Testis (tissue), 3 donors: ENCODE data around the gene RNF40. TPM values are rescaled to one million over a fixed set of nuclear protein-coding genes. Genes with fewer than 3 reads are reported as not detected.
A peak's percentile ranks its signal among the peaks of the same experiment; 100 is the strongest.

Experiments
- DNase-seq: peaks from one replicate; pipeline ENCODE4 v3.0.0-alpha.2; 2019
- H3K27ac ChIP-seq, 2 donors: fragments of 200-600 bp; sonication (generic); one replicate each; pipeline ENCODE4 v1.5.1; 2019
- H3K27me3 ChIP-seq: fragments of 200-600 bp; sonication (generic); one replicate; pipeline ENCODE4 v1.5.1; 2019
- H3K36me3 ChIP-seq: fragments of 200-600 bp; sonication (generic); one replicate; pipeline ENCODE4 v1.5.1; 2017; ENCODE audit warnings: low read depth; ENCODE audit errors: missing control alignments
- H3K4me1 ChIP-seq: fragments of 200-600 bp; sonication (generic); one replicate; pipeline ENCODE4 v1.5.1; 2019
- H3K4me3 ChIP-seq, 2 donors: fragments of 200-600 bp; sonication (generic); one replicate each; pipeline ENCODE4 v1.5.1; 2017 to 2019
- H3K9me3 ChIP-seq: fragments of 200-600 bp; sonication (generic); one replicate; pipeline ENCODE4 v1.5.1; 2017
- POLR2A ChIP-seq: fragments of 450-650 bp; IDR thresholded peaks from one replicate; pipeline ENCODE4 v1.6.1; 2017; ENCODE audit warnings: antibody characterized with exemption, mild to moderate bottlenecking, moderate library complexity
- WGBS, 2 donors: methylation state at CpG; one replicate each; pipeline ENCODE4 v1.1.5; 2018; 5-methylcytosine and 5-hydroxymethylcytosine counted together
- intact Hi-C: fragments of 100-400 bp; cut with DNase I; formaldehyde crosslinking; loops from one replicate; pipeline ENCODE4 v1.15.1; 2023; ENCODE audit warnings: low total_unique reads
- polyA plus RNA-seq: library from polyadenylated mRNA; stranded (reverse); fragments of 350-450 nt; fragmentation: Illumina TruSeq; extraction: RNeasy Lipid Tissue Mini Kit (QIAGEN cat#74804); gene quantifications from one replicate; pipeline ENCODE4 v1.2.3, GENCODE V29; 2014; ENCODE audit warnings: low read depth, low replicate concordance; ENCODE audit not compliant: insufficient read depth
- total RNA-seq, 2 donors: library from RNA; depleted of rRNA; stranded (reverse); fragments of >200 nt; gene quantifications; one replicate each; pipeline ENCODE4 v1.2.3, GENCODE V29; 2016
- TF ChIP-seq, protein P1 (sequence below), 3 experiments: fragments of 450-650 bp in 2 of 3; fragments of 200-600 bp in 1 of 3; sonication (generic) in 1 of 3; IDR thresholded peaks; one replicate each; pipeline ENCODE4 v1.5.1; 2016 to 2019; ENCODE audit warnings: antibody characterized with exemption in 3 of 3, mild to moderate bottlenecking in 2 of 3, moderate library complexity in 1 of 3

Gene RNF40
- total and polyA plus RNA-seq, 3 donors from 2014 or later, result 143 to 219 (median 162) TPM

DNA sequence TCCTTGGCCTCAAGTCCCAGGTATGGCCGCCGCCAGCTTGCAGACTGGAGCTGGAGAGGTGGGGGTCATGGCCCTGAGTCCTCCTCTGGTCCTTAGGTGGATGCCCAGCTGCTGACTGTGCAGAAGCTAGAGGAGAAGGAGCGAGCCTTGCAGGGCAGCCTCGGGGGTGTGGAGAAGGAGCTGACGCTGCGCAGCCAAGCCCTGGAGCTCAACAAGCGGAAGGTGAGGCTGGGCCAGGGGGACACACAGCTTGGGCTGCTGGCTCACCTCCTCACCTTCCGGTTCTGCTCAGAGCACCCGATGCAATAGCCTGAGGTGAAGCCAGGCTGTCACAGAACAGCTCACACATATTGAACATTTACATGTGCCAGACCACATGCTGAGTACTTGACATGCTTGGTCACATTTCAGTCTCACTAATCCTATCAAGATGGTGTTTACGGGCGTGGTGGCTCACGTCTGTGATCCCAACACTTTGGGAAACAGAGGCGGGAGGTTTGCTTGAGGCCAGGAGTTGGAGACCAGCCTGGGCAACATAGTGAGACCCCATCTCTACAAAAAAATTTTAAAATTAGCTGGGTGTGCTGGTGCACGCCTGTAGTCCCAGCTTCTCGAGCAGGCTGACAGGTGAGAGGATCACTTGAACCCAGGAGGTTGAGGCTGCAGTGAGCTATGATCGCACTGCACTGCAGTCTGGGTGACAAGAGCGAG lies 7.4 kb downstream of the RNF40 start:
- H3K9me3 ChIP-seq, result no peaks in the 10 kb centered on the region
- no peak overlapping the region for H3K27ac ChIP-seq
- TF ChIP-seq, protein P1, sequence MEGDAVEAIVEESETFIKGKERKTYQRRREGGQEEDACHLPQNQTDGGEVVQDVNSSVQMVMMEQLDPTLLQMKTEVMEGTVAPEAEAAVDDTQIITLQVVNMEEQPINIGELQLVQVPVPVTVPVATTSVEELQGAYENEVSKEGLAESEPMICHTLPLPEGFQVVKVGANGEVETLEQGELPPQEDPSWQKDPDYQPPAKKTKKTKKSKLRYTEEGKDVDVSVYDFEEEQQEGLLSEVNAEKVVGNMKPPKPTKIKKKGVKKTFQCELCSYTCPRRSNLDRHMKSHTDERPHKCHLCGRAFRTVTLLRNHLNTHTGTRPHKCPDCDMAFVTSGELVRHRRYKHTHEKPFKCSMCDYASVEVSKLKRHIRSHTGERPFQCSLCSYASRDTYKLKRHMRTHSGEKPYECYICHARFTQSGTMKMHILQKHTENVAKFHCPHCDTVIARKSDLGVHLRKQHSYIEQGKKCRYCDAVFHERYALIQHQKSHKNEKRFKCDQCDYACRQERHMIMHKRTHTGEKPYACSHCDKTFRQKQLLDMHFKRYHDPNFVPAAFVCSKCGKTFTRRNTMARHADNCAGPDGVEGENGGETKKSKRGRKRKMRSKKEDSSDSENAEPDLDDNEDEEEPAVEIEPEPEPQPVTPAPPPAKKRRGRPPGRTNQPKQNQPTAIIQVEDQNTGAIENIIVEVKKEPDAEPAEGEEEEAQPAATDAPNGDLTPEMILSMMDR (IDR thresholded peaks at IDR 0.05), result no peak
- no peak for TF ChIP-seq POLR2A
- no peak overlapping the region for H3K4me3 ChIP-seq
- no peaks in the 10 kb centered on the region for H3K36me3 ChIP-seq
- peaks cover 1% of the 10 kb centered on the region for H3K4me1 ChIP-seq
- DNase-seq, result no peak
- WGBS, 2 donors, result 89 to 95% methylated on average over 17 of the region's 17 CpGs
- intact Hi-C loops, result no loop called here
- H3K27me3 ChIP-seq, result no peaks in the 10 kb centered on the region

DNA sequence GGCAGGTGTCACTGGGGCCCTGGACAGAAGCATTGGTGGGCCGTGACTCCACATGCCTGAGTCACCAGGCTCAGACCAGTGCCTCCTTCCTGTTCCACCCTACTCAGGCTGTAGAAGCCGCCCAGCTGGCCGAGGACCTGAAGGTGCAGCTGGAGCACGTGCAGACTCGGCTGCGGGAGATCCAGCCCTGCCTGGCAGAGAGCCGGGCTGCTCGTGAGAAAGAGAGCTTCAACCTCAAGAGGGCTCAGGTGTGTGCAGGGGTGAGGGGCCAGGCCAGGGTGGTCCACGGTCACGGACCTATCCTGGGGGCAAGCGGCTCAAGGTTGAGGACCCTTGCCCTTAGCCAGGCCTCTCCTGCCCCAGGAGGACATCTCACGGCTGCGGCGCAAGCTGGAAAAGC lies 9.6 kb downstream of the RNF40 start:
- H3K4me1 ChIP-seq, result peaks cover 12% of the 10 kb centered on the region
- intact Hi-C loops, result no loop called here
- H3K9me3 ChIP-seq, result no peaks in the 10 kb centered on the region
- WGBS, 2 donors, result 83 to 90% methylated on average over 14 of the region's 14 CpGs
- no peak overlapping the region for H3K27ac ChIP-seq
- no peak for DNase-seq
- H3K36me3 ChIP-seq, result no peaks in the 10 kb centered on the region
- no peaks in the 10 kb centered on the region for H3K27me3 ChIP-seq
- TF ChIP-seq, protein P1 (IDR thresholded peaks at IDR 0.05), result no peak
- TF ChIP-seq POLR2A, result no peak
- H3K4me3 ChIP-seq, result no peak overlapping the region

DNA sequence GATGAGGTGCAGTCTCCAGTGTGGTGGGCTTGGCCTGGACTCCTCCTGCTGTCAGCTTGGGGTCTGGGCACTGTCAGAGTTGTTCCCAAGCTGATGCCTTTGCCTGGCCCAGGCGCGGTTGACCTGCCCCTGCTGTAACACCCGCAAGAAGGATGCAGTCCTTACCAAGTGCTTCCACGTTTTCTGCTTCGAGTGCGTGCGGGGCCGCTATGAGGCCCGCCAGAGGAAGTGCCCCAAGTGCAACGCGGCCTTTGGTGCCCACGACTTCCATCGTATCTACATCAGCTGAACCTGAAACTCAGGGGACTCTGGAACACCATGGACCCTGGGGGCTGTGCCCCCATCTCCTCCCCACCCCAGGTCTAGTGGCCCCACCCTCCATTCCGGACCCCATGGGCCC lies 11.7 kb downstream of the RNF40 start:
- H3K36me3 ChIP-seq, result no peaks in the 10 kb centered on the region
- H3K4me3 ChIP-seq, result no peak overlapping the region
- intact Hi-C loops, result no loop called here
- DNase-seq, result no peak
- H3K4me1 ChIP-seq, result peaks cover 13% of the 10 kb centered on the region
- TF ChIP-seq POLR2A, result no peak
- 80 to 86% methylated on average over 12 to 14 of the region's 14 CpGs for WGBS, 2 donors
- no peak overlapping the region for H3K27ac ChIP-seq
- no peaks in the 10 kb centered on the region for H3K27me3 ChIP-seq
- no peaks in the 10 kb centered on the region for H3K9me3 ChIP-seq

DNA sequence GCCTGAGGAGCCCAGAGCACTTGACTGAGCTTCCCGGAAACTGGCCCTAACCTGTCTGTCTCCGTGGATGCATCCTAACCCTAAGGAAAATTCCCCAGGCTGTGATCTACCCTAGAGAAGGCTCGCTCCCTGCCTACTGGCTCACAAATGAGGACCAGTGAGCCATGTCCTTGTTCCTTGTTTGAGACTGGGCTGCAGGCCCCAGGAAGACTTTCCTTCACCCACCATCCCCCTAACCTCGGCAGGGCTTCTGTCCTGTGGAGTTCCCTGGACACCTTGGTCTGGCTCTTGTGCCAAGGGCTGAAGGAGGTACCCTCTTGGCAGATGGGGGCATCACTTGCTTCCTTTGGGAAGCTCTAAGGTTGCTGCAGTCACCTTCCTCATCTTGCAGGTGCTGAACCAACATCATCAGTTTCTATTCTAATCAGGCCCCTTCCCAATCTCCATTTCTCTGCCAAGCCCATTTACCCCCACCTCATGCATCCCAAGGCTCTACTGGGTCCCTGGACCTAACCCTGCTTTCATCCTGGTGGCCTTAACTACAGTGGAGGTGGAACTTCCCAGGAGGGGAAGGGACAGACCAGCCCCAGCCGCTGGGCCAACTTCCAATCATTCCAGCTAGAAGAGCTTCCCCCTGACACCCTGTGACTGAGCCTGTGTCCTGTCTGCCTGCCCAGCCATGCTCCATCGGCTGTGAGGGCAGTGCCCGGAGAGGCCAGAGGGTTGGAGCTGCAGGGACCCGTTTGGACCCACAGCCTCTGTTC lies 12.4 kb downstream of the RNF40 start:
- no peak for DNase-seq
- Histone ChIP-seq H3K27ac (peak overlapping the region in 1 of 2 donors; percentile 77), H3K36me3 (no peaks in the 10 kb centered on the region), H3K4me1 (peaks cover 13% of the 10 kb centered on the region), H3K4me3 (peak overlapping the region; percentile 67 to 69), H3K9me3 (no peaks in the 10 kb centered on the region), H3K27me3 (no peaks in the 10 kb centered on the region)
- TF ChIP-seq, protein P1 (IDR thresholded peaks at IDR 0.05), result no peak
- TF ChIP-seq POLR2A, result no peak
- intact Hi-C loops, result no loop called here
- WGBS, 2 donors, result 54 to 62% methylated on average over 5 to 8 of the region's 8 CpGs

DNA sequence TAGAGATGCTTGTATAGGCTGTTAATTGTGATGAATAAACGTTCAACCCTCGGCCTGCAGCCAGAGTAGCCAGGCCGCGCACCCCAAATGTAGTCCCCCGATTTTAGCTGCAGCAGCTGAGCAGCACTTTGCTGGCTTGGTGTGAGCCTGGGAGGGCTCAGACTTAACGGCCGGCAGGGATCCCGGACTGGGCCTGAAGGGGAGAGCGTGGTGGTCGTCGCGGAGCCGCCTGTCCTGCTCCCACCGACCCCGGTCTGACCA lies 12.9 kb downstream of the RNF40 start:
- 11% methylated on average over 10 of the region's 15 CpGs; no CpG with 5 or more reads in 1 of the 2 donors for WGBS, 2 donors
- peak overlapping the region in 1 of 2 donors; percentile 77 for H3K27ac ChIP-seq
- no peaks in the 10 kb centered on the region for H3K36me3 ChIP-seq
- no peaks in the 10 kb centered on the region for H3K9me3 ChIP-seq
- intact Hi-C loops, result no loop called here
- TF ChIP-seq, protein P1 (IDR thresholded peaks at IDR 0.05), result no peak
- no peak for TF ChIP-seq POLR2A
- DNase-seq, result no peak
- H3K27me3 ChIP-seq, result no peaks in the 10 kb centered on the region
- H3K4me1 ChIP-seq, result peaks cover 13% of the 10 kb centered on the region
- peak overlapping the region; percentile 67 to 69 for H3K4me3 ChIP-seq
